Measurements from ENCODE around the gene UBE2E2. TPM values are rescaled to one million over a fixed set of nuclear protein-coding genes. Genes with fewer than 3 reads are reported as not detected.

The UBE2E2 gene
- total and polyA plus RNA-seq, 9 donors, result 25.5 to 84.9 (median 38.5) TPM

- no peaks in the 10 kb centered on the region for H3K9me3 ChIP-seq
- H3K27me3 ChIP-seq, result no peaks in the 10 kb centered on the region
- no peaks in the 10 kb centered on the region for H3K4me1 ChIP-seq (ENCODE audit: insufficient read depth)
- no peak overlapping the region for H3K4me3 ChIP-seq
- H3K27ac ChIP-seq, result no peak overlapping the region
- TF ChIP-seq CTCF (IDR thresholded peaks at IDR 0.05), result no peak
- no peak for TF ChIP-seq POLR2A (IDR thresholded peaks at IDR 0.05)
- TF ChIP-seq EP300 (IDR thresholded peaks at IDR 0.05), result no peak
- DNase-seq, result no peak
- no peaks in the 10 kb centered on the region for H3K36me3 ChIP-seq
- WGBS, 3 donors, result 37 to 78% (median 58%) methylated on average over 1 of the region's 1 CpG
- intact Hi-C loops (cut with DNase I), result no loop called here
These were observed 49.0 kb downstream of the UBE2E2 start for GRCh38 chr3:23252122-23252521.

- DNase-seq, result no peak
- no peaks in the 10 kb centered on the region for H3K9me3 ChIP-seq
- intact Hi-C loops (cut with DNase I), result no loop called here
- no peaks in the 10 kb centered on the region for H3K4me1 ChIP-seq (ENCODE audit: insufficient read depth)
- H3K36me3 ChIP-seq, result no peaks in the 10 kb centered on the region
- H3K27me3 ChIP-seq, result no peaks in the 10 kb centered on the region
- no peak for TF ChIP-seq CTCF (IDR thresholded peaks at IDR 0.05)
- no peak for TF ChIP-seq POLR2A (IDR thresholded peaks at IDR 0.05)
- TF ChIP-seq EP300 (IDR thresholded peaks at IDR 0.05), result no peak
- H3K27ac ChIP-seq, result no peak overlapping the region
- H3K4me3 ChIP-seq, result no peak overlapping the region
These were observed 50.1 kb downstream of the UBE2E2 start for GRCh38 chr3:23253214-23253613.

- Histone ChIP-seq H3K9me3 (no peaks in the 10 kb centered on the region), H3K4me3 (no peak overlapping the region)
These were observed 51.2 kb downstream of the UBE2E2 start for GRCh38 chr3:23254282-23254681.

GRCh38 chr3:23254835-23255234, 51.7 kb downstream of the UBE2E2 start:
- Histone ChIP-seq H3K36me3 (no peaks in the 10 kb centered on the region), H3K4me1 (ENCODE audit: insufficient read depth) (no peaks in the 10 kb centered on the region), H3K27me3 (no peaks in the 10 kb centered on the region), H3K9me3 (no peaks in the 10 kb centered on the region), H3K4me3 (no peak overlapping the region), H3K27ac (no peak overlapping the region)
- WGBS, 3 donors, result 86 to 91% (median 90%) methylated on average over 3 of the region's 3 CpGs
- TF ChIP-seq POLR2A (IDR thresholded peaks at IDR 0.05) (no peak), EP300 (IDR thresholded peaks at IDR 0.05) (no peak), CTCF (IDR thresholded peaks at IDR 0.05) (no peak)
- intact Hi-C loops (cut with DNase I), result no loop called here
- no peak for DNase-seq

More at GRCh38 chr3:23254282-23254681, 51.2 kb downstream of the UBE2E2 start:
- TF ChIP-seq EP300 (IDR thresholded peaks at IDR 0.05) (no peak), CTCF (IDR thresholded peaks at IDR 0.05) (no peak), POLR2A (IDR thresholded peaks at IDR 0.05) (no peak)
- intact Hi-C loops (cut with DNase I), result no loop called here
- no peak for DNase-seq
- Histone ChIP-seq H3K4me1 (ENCODE audit: insufficient read depth) (no peaks in the 10 kb centered on the region), H3K27ac (no peak overlapping the region), H3K36me3 (no peaks in the 10 kb centered on the region), H3K27me3 (no peaks in the 10 kb centered on the region)
- WGBS, 3 donors, result 98 to 100% (median 98%) methylated on average over 2 of the region's 2 CpGs

Data from ovary (tissue), 9 donors.